DLD1 (cell line): ENCODE data around the gene CD2BP2.

Experiments used
- in situ Hi-C: cut with HindIII; loops from 2 replicates; pipeline ENCODE4 v1.10.0; 2017; ENCODE audit warnings: low sequenced_read_pairs

CD2BP2 gene

DNA sequence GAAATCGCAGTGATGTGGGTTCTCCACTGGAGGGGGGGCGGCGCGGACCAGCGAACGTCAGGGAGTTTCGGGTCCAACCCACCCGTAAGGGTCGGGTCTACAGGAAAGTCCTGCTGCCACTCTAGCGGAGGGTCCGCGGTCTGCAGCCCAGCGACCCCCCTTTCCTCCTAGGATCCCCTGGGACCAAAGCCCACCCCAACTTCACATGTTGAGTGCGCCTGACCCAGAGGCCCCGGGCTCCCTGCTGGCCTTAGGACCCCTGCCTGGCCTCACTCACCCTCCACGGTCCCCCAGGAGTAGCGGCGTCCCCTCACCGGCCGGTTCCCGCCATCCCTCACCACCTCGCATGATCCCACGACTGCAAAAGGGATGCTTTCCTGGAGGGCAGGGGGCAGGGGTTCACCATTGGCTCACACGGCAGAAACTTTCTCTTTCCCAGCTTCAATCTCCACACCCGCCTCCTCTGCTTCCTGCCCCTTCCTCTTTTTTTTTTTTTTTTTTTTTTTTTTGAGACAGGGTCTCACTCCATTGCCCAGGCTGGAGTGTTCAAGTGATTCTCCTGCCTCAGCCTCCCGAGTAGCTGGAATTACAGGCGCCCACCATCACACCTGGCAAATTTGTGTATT is 24.2 kb upstream of the CD2BP2 start:
- in situ Hi-C loops = no loop called here

DNA sequence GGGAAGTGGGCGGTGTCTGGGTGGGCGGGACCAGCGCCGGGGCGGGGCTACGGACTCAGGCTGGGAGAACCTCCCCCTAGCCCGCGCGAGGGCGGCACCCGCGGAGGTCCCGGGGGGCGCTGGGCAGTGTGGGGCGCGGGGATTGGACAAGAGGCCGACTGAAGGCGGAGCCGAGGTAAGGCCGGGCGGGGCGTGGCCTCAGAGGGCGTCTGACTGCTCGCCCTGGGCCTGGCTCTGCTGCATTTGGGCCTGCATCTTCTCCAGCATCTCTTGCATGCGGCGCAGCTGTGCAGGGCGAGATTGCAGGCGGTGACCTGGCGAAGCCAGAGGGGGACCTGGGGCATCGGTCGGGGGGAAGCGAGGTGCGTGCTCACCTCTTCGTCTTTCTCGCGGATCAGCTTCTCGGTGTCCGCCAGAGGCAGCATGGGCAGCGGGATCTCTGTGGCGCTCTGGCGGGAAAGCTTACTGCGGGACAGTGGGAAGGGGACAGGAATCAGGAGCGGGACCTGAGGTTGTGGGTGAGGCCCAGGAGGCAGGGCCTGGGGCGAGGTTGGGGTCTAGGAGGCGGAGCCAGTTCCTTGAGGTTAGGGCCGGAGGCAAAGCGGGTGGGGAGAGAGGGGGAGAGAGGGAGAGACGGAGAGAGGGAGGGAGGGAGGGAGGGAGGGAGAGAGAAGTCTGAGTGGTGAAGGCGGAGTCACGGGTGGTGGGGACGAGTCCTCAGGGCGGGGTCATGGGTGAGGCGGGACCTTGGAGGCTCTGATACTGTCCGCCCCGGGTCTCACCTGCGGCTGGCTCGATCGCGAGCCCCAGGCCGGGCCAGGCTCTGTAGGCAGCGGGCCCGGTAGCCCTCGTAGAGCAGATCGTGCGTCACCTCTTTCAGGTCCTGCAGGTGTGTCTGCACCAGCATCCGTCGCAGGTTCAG is 23.4 kb upstream of the CD2BP2 start:
- in situ Hi-C loops = no loop called here

DNA sequence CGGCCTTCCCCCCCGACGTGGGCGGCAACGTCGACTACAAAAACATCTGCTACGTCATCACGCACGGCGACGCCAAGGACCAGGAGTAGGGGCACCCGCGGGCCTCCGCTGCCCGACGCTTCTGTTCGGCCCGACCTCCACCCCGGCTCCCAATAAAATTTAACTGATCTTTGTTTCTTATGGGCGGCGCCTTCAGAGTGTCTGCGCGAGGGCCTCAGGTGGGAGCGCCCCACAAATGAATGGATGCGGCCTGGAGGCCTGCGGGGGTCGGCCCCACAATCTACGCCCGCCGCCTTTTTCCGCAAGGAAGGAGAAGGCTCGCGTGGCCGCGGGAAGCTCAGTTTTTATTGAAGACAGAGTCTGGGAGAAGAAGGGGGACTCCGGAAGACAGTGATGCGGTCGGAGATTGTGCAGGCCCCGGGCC is 22.7 kb upstream of the CD2BP2 start:
- in situ Hi-C loops = no loop called here

DNA sequence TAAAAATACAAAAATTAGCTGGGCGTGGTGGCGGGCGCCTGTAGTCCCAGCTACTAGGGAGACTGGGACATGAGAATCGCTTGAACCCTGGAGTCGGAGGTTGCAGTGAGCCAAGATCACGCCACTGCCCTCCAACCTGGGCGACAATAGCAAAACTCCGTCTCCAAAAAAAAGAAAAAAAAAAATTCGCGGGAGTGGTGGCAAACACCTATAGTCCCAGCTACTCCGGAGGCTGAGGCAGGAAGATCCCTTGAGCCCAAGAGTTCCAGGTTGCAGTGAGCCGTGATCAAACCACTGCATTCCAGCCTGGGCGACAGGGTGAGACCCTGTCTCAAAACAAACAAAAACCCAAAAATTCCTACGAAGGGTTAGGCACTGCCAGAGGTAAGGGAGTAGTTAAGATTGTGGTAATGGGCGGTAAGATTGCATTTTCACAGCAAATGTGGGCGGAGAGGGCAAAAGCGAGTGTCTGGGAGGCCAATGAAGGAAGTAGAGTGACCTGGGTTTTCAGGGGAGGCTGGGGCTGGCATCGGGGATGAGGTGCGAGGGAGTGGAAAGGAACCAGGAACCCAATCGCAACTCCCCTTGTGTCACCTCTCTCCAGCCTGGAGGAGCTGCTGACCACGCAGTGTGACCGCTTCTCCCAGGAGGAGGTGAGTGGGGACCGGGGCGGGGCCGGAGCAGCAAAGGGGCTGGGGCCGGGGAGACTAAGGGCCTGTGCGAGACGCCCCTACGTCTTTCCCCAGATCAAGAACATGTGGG is 22.1 kb upstream of the CD2BP2 start:
- in situ Hi-C loops = no loop called here

DNA sequence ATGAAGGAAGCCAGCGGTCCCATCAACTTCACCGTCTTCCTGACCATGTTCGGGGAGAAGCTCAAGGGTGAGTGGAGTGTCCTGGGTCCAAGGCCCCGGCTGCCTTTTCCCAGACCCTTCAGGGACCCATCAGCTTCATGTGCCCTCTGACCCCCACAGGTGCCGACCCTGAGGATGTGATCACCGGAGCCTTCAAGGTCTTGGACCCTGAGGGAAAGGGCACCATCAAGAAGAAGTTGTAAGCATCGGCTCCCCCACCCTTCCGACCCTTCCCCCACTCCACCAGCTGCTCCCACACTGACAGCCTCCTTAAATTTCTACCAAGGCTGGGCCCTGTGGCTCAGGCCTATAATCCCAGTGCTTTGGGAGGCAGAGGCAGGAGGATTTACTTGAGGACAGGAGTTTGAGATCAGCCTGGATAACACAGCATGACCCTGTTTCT is 21.4 kb upstream of the CD2BP2 start:
- in situ Hi-C loops = no loop called here

DNA sequence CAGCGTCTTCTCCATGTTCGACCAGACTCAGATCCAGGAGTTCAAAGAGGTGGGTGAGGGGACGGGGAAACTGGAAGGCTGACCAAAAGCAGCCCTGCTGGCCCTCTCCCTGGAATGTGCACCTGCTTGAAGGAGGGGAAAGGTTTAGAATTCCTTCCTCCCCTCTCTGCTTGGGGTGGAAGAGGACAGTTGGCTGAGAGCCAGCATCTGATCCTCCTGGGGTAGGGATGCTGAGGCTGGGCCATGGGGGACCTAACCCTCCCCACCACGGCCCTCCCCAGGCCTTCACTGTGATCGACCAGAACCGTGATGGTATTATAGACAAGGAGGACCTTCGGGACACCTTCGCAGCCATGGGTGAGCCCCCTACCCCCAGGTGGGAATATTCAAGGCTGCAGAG is 20.8 kb upstream of the CD2BP2 start:
- in situ Hi-C loops = no loop called here

DNA sequence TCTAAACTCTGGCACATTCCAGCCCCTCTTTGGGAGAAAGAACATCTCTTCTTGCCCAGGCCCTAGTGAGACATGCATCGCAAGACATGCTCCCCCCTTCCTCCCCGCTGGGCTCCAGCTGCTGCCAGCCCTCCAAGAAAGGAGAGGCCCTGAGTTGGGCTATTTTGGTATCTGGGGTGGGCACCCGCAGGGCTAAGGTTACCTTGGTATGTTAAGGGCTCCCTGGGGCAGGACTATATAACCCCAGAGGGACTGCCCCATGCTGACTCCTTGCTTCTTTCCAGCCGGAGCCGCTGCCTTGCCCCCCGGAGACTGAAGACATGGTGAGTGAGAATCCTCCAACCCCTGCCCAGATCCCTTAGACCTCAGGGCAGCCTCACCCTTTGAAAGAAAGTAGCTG is 19.4 kb upstream of the CD2BP2 start, which contains the start of gene MYL11:
MYL11 (plus strand) TSS at position 265 of the 400 bp plus-strand sequence; CDS start at position 321, 56 bp downstream.
- in situ Hi-C loops = no loop called here

DNA sequence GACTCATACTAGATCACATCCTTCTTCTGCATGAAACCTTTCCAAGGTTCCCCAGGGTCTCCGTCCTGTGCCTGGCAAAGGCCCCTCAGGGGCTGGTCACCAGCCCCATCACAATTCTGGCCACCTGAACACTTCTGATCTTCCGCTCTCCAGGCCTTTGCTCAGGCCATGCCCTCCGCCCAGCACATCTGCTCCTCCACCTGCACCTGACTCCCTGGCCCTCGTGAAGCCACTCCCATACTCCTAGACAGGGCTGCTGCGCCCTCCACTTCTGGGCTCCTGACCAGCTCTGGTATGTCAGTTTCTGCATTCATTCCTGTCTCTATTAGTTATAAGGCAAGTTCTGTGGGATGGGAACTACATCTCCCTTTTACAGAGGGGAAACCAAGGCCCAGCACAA is 17.6 kb upstream of the CD2BP2 start:
- in situ Hi-C loops = no loop called here

DNA sequence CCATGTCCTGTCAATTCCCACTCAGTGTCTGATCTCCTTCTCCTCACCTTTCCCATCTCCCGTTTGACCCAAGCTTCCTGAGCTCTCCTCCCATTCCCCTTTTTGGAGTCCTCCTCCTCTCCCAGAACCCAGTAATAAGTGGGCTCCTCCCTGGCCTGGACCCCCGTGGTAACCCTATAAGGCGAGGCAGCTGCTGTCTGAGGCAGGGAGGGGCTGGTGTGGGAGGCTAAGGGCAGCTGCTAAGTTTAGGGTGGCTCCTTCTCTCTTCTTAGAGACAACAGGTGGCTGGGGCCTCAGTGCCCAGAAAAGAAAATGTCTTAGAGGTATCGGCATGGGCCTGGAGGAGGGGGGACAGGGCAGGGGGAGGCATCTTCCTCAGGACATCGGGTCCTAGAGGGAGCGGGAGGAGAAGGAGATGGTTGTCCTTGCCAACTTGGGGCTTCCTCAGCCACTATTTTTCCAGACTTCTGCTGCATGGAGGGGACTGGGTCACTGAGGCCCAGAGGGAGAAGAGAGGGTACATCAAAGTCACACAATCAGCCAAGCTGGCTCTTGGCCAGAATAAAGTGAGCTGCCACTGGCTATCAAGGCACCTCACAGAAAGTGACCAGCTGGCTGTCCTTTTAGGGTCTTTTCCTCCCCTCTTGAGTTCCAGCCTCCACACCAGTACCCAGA is 17.1 kb upstream of the CD2BP2 start:
- in situ Hi-C loops = no loop called here

DNA sequence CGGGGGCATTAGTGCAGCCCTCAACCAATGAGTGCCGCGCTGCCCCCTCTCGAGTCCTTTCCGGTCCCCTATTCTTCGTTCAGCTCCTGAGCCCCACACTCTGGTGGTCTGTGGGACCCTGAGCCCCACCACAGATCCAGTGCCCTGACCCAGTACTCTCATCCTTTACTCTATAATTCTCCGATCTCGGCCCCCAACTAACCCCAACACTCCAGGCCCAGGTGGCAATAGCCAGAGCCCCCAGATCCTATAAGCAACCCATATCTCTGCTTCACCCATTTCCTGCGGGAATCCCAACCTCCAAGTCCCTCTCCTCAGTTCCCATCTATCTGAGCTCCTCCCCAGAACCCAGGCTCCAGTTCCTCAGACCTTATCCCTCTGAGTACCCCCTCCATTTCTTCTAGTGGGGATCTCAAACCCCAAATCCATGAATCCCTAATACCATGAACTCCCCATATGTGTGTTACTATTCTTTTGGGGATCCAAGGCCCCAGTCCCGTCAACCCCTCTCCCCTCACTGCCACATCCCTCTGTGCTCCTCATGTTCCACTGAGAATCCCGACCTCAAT is 16.2 kb upstream of the CD2BP2 start:
- in situ Hi-C loops = no loop called here

DNA sequence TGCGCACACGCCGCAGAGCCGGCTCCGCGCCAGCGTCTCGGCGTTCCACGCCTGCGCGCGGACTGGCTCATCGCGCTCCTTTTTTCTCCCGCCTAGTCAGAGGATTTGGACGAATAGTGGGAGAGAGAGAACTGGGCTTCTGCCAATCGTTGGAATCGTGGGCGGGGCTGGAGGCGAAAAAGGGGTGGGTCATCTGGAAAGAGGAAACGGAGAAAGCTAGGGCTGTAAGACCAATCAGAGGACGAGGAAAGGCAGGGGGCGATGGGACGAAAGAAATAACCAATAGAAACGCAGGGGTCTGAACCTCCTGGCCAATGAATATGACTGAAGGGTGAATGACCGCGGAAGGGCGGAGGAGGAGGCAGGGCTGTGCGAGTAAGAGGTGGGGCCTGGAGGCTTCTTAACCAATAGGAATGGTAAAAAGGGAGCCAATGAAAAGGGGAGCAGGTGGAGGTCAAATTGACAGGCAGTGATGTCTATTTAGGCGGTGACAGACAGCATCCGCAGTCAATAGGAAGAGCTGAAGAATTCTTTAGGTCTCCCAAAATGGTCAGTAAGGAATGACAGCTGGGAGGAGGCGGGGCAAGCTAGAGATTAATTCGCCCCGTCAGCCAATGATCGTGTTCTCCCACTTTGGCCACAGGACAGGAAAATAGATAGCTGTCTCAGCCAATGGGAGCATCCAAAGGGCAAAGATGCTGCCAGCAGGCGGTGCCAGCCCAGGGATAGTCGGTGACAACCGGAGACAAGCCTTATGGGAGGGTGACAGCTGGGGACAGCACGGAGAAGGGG is 15.5 kb upstream of the CD2BP2 start, which contains the start of gene TBC1D10B:
TBC1D10B (minus strand) TSS at position 39 of the 792 bp plus-strand sequence. CDS start 311 bp downstream, outside the sequence.
- in situ Hi-C loops = no loop called here

DNA sequence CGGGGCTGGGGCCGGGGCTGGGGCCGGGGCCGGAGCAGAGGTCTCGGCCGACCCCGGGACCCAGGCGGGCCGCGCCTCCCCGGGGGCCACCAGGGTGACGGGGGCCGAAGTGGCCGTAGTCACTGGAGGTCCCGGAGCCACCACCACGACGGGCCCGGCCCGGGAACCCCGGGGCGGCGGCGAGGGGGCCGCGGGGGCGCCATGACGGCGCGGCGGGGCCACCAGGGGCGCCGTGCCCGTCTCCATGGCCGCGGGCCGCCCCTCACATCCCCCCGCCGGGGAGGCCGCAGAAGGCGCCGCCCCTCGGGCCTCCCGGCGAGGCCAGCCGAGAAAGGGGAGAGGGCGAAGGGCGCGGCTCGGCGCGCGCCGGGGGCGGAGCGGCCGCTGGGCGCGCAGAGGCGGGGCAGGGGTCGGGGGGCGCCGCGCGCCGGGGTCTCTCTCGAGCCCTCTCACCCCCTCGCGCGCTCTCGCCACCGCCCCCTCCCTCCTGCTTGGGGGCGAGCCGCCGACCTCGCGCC is 14.9 kb upstream of the CD2BP2 start:
- in situ Hi-C loops = no loop called here

DNA sequence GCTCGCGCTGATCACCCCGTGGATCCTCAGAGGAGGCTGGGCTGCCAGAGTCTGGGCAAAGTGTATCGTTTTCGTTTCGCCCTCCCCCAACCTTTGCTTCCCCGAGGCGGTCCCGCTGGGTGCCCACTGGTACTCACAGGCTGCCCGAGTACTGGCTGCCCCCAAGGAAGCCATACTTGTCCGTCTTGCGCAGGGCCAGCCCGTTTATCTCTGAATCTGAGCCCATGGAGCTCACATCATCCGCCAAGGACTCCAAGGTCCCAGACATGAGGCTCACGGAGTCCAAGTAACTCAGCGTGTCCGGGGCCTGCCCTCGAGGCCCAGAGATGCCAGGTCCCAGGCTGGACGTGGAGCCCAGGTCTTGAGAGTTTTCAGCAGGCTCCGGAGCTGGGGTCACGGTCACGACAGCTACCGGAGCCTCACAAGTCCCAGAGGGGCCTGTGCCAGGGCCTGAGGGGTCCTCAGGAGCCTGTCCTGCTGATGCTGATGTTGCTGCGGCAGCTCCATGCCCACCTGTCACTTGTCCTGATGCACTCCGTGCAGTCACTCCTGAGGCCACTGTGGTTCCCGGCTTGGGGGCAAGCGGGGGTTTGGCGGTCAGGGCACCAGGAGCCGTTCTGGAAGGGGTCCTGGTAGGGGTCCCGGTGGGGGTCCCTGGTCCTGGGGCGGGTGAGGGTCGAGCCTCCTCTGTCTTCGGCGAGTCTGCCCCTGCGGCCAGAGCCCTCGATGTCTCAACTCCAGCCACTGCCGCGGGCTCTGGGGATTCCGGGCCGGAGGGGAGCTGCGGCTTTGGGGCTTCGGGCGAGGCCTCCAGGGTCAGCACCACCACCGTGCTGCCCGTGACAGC is 14.2 kb upstream of the CD2BP2 start:
- in situ Hi-C loops = no loop called here

DNA sequence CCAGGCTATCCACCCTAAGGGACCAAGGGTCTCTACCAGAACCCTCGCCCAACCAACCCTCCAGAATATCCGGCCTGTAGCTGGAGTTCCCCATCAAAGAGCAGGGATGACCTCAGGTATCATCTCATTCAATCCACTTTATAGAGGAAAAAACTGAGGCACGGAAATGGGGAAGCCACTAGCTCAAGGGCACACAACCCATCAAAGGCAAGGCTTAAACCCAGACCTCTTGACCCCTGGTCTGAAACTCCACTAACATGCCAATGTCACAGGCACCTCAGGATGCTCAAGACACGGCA is 13.6 kb upstream of the CD2BP2 start:
- in situ Hi-C loops = no loop called here

DNA sequence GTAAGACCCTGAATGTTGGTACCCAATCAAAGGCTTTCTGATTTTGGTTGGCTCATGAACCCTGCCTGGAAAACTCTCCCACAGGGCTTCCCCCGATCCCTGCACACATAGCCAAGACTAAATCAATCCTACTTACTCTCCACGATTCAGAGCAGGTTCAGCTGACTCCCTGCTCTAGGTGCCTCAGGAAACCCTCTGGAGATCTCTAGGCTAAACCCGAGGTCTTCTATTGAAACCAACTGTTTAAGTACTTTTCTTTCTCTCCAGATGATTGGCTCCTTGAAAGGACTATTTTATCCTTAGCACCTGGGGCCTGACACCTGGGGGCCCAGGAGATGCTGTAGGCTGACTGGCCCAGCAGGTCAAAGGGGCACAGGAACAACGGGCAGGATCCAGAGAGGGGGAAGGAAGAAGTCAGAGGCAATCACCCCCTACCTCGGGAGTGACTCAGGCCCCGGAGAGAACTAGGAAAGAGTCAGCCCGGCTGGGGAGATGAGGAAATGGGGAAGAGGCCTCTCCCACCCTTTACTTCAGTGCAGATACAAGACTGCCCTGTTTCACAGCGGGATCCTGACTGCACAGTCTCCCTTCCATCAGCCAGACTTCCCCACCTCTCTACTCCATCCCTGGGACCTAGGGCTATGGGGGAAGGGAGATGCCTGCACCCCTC is 13.1 kb upstream of the CD2BP2 start:
- in situ Hi-C loops = no loop called here

DNA sequence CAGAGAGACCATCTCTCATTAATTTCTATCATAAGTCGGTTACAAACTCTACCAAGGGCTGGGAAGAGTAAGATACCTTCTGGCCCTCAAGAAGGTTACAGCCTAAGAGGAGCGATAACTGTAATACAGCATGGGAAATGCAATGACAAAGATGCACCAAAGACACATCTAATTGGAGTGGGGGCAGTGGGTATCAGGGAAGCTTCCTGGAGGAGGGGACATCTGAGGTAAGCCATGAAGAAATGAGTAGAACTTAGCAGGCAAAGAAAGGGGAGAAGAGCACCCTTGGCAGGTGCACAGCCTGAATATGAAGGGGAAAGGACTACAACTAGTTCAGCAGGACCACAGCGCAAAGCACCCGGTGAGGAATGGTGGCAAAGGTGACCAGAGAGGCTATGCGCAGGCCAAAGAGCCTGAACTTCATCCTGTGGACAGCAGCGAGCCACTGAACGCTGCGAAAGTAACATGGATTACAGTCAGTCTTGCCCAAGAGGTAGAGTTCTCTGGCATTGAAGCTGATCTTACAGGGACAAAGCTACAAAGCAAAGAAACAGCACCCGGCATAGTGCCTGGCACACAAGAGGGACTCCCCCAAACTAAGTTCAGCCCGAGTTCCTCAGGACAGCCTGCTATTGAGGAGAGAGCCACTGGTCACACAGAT is 12.4 kb upstream of the CD2BP2 start:
- in situ Hi-C loops = no loop called here

DNA sequence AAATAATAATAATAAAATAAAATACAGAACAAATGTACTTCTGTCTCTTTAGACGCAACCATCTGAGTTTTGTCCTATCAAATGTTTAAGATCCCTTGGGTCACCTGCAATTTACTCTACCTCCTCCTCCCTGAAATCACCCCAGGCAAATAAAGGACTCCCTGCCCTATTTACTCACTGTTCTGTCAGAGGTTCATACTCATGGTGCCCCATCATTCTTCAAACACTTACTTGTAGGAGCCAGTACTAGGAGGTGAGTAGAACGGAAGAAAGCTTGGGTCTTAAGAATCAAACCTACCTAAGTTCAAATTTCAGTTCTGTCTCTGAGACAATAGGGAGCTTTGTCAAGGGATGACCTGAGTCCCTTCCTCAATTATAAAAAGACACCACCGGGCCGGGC is 11.4 kb upstream of the CD2BP2 start:
- in situ Hi-C loops = no loop called here

DNA sequence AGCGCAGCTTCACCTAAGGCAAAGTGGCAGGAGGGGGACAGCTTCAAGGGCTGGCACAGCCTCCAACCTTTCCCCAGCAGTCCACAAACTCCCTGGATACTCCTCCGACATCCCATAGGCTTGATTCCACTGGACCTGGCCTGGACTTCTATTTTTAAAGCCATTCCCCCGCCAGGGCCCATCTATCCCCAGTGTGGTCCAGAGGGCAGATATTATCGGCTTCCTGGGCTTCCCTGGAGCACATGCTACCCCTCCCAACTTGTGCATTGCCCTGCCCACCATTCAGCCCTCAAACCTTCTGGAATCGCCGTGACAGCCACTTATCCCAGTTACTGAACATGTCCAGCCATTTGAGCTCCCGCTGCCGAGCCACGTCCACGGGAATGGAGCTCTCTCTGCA is 10.1 kb upstream of the CD2BP2 start:
- in situ Hi-C loops = no loop called here
